Measurements from ENCODE around the gene ABHD14A.

GRCh38 chr3:51966922-51967383 is 7.9 kb upstream of the ABHD14A start:
- no peak for TF ChIP-seq CTCF (optimal IDR thresholded peaks at IDR 0.05 in 1 of 3, IDR thresholded peaks at IDR 0.05 in 1 of 3, conservative IDR thresholded peaks at IDR 0.05 in 1 of 3; ENCODE audit: extremely low read depth in 1 of 3, insufficient read depth in 2 of 3, low read length in 3 of 3)
- TF ChIP-seq EZH2 (IDR thresholded peaks at IDR 0.05; ENCODE audit: low read length) = no peak

Data from keratinocyte (primary cell).